Measurements from ENCODE around the gene SUGP1. TPM values are rescaled to one million over a fixed set of nuclear protein-coding genes. Genes with fewer than 3 reads are reported as not detected.
"Not testable (repeated sequence)": the region's sequence is repeated elsewhere in the genome, so short reads cannot be mapped to it uniquely, and the experiment has no call there.

The SUGP1 gene
- total and polyA plus RNA-seq, 5 experiments from 2014 or later: 24.7 to 97.9 (median 42.2) TPM

GRCh38 chr19:19350756-19351155 is 30.4 kb upstream of the SUGP1 start:
- not testable (repeated sequence) for H3K9me3 Mint-ChIP-seq, ATAC-seq, H3K4me3 Mint-ChIP-seq, DNase-seq, H3K27ac Mint-ChIP-seq, H3K4me1 Mint-ChIP-seq, H3K27me3 Mint-ChIP-seq
- POLR2A ChIA-PET: interaction anchor here (1.2 kb wide), 1 partner anchor 17 kb away, joined by 4 read pairs; no protein-coding TSS in a partner anchor
- peaks cover 0 to 64% (median 13%) of the 10 kb centered on the region in 3 donors for H3K36me3 Mint-ChIP-seq

DNA sequence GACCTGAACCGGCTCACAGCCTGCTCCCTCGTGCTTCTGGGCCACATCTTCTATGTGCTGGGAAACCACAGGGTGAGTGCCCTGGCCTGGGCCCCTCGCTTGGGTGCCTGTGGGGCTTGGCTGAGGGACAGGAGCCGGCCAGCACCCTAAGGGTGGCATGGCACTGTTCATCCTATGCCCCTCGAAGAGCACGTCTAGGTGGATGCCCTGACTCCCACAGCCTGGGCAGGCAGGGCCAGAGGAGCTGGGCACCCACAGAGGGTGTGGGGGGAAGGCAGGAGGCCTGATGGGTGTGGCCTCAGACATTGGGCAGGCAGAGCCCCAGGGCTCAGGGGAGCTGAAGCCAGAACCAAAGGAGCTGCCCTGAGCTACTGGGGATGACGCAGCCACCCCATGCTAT is 29.1 kb upstream of the SUGP1 start:
- no peak for ATAC-seq
- POLR2A ChIA-PET: interaction anchor here (0.6 kb wide), 2 partner anchors 24 to 157 kb away, joined by 3 to 4 read pairs; no protein-coding TSS in a partner anchor
- no peak for DNase-seq
- no peaks in the 10 kb centered on the region for H3K27me3 Mint-ChIP-seq
- peak overlapping the region in 1 of 10 donors; percentile 64 for H3K27ac Mint-ChIP-seq
- H3K4me3 Mint-ChIP-seq: no peak overlapping the region
- H3K4me1 Mint-ChIP-seq: peaks cover 0 to 6% (median 5%) of the 10 kb centered on the region in 4 donors
- peaks cover 0 to 73% (median 17%) of the 10 kb centered on the region in 3 donors for H3K36me3 Mint-ChIP-seq
- no peaks in the 10 kb centered on the region for H3K9me3 Mint-ChIP-seq

- no peak for ATAC-seq
- no peak for DNase-seq
- POLR2A ChIA-PET: no interaction called here
- H3K27ac Mint-ChIP-seq: peak overlapping the region in 2 of 10 donors; percentile 34 to 38
- H3K36me3 Mint-ChIP-seq: peaks cover 0 to 79% (median 19%) of the 10 kb centered on the region in 3 donors
- H3K9me3 Mint-ChIP-seq: no peaks in the 10 kb centered on the region
- no peak overlapping the region for H3K4me3 Mint-ChIP-seq
- no peaks in the 10 kb centered on the region for H3K27me3 Mint-ChIP-seq
- peaks cover 0 to 6% (median 5%) of the 10 kb centered on the region in 4 donors for H3K4me1 Mint-ChIP-seq
Measured at GRCh38 chr19:19348266-19348665, 28.0 kb upstream of the SUGP1 start.

DNA sequence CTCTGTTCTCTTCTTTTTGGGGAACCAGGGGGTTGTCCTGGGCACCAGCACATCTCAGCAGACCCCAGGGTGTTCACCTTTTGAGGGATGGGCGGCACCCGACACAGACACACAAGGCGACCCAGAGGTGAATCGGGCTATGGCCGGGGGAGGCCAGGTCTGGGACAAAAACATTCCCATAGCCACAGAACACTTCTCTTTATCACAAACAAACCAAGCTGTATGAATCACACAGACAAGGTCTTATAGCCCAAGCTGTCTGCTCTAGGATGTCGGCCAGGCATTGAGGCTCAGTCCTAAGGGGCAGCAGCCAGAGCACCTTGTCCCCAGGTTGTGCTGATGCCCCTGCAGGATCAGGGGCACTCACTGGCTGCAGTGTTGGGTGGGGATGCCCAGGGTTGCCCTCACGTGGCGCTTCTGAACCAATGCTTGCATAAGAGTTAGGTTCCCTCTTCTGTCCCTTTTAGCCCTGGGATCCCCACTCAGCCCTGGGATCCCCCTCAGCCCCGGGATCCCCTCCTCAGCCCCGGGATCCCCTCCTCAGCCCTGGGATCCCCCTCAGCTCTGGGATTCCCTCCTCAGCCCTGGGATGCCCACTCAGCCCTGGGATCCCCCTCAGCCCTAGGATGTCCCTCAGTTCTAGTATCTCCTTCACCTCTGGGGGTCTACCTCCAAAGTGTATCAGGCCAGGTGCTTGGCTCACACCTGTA is 27.2 kb upstream of the SUGP1 start:
- ATAC-seq (no peak), DNase-seq (no peak)
- H3K36me3 Mint-ChIP-seq: peaks cover 0 to 80% (median 16%) of the 10 kb centered on the region in 3 donors
- H3K27ac Mint-ChIP-seq: peak overlapping the region in 1 of 10 donors; percentile 33
- POLR2A ChIA-PET: interaction anchor here (0.7 to 1.0 kb wide), 2 partner anchors 11 kb away, joined by 3 read pairs; no protein-coding TSS in a partner anchor
- no peaks in the 10 kb centered on the region for H3K27me3 Mint-ChIP-seq
- H3K4me3 Mint-ChIP-seq: no peak overlapping the region
- H3K9me3 Mint-ChIP-seq: no peaks in the 10 kb centered on the region
- peaks cover 0 to 6% (median 3%) of the 10 kb centered on the region in 4 donors for H3K4me1 Mint-ChIP-seq

DNA sequence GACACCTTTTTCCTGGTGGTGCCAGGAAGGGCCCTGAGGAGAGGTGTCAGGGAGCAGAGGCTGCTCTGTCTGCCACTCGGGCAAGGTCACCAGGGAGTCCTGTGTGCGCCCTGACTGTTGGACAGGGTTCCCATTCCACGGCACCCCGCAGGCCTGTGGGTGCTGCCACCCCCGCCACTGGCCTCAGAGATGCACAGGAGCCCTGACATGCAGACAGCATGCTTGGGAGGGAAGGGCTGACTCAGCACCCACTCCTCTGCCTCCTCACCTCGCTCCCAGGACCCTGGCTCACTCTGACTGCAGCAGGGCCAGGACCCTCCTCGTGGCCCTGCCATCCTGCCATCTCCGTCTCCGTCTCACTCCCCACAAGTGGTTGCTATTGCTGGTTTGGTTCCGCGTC is 25.7 kb upstream of the SUGP1 start:
- Mint-ChIP-seq H3K9me3 (no peaks in the 10 kb centered on the region), H3K36me3 (peaks cover 0 to 79% (median 13%) of the 10 kb centered on the region in 3 donors), H3K27ac (no peak overlapping the region), H3K4me1 (peaks cover 0 to 6% (median 3%) of the 10 kb centered on the region in 4 donors), H3K27me3 (no peaks in the 10 kb centered on the region), H3K4me3 (peak overlapping the region in 1 of 10 donors; percentile 51)
- ATAC-seq: no peak
- DNase-seq: no peak
- POLR2A ChIA-PET: no interaction called here

DNA sequence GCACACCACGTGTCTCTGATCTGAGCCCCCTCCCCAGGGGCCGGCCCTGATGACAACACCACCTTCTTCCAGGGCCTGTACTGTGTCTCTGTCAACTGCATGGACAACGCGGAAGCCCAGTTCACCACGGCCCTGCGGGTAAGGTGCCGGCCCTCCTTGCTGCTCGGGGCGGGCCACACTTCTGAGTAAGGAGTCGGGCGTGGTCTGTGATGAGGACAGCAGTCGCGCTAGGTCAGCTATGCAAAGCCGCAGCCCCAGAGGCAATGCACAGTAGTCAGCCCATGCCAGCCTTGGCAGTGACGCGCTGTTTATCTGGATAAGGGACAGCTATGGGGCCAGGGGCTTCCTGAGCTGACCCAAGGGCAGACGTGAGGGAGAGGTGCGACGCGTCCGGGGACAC is 24.9 kb upstream of the SUGP1 start:
- ATAC-seq (no peak), DNase-seq (no peak)
- Mint-ChIP-seq H3K9me3 (no peaks in the 10 kb centered on the region), H3K36me3 (peaks cover 0 to 76% (median 13%) of the 10 kb centered on the region in 3 donors), H3K27me3 (no peaks in the 10 kb centered on the region), H3K4me1 (peaks cover 0 to 6% (median 3%) of the 10 kb centered on the region in 4 donors), H3K4me3 (no peak overlapping the region), H3K27ac (no peak overlapping the region)
- POLR2A ChIA-PET: no interaction called here

- Mint-ChIP-seq H3K4me3 (no peak overlapping the region), H3K36me3 (peaks cover 0 to 71% (median 11%) of the 10 kb centered on the region in 3 donors), H3K9me3 (no peaks in the 10 kb centered on the region), H3K27ac (no peak overlapping the region), H3K4me1 (peaks cover 0 to 6% (median 3%) of the 10 kb centered on the region in 4 donors), H3K27me3 (no peaks in the 10 kb centered on the region)
- DNase-seq: no peak
- ATAC-seq: no peak
- POLR2A ChIA-PET: no interaction called here
Measured at GRCh38 chr19:19343762-19344161, 23.5 kb upstream of the SUGP1 start.

- Mint-ChIP-seq H3K9me3 (no peaks in the 10 kb centered on the region), H3K4me1 (peaks cover 0 to 6% (median 3%) of the 10 kb centered on the region in 4 donors), H3K4me3 (no peak overlapping the region), H3K27ac (no peak overlapping the region), H3K27me3 (no peaks in the 10 kb centered on the region), H3K36me3 (peaks cover 0 to 73% (median 11%) of the 10 kb centered on the region in 3 donors)
- ATAC-seq (no peak), DNase-seq (no peak)
- POLR2A ChIA-PET: no interaction called here
Measured at GRCh38 chr19:19343016-19343362, 22.7 kb upstream of the SUGP1 start.

DNA sequence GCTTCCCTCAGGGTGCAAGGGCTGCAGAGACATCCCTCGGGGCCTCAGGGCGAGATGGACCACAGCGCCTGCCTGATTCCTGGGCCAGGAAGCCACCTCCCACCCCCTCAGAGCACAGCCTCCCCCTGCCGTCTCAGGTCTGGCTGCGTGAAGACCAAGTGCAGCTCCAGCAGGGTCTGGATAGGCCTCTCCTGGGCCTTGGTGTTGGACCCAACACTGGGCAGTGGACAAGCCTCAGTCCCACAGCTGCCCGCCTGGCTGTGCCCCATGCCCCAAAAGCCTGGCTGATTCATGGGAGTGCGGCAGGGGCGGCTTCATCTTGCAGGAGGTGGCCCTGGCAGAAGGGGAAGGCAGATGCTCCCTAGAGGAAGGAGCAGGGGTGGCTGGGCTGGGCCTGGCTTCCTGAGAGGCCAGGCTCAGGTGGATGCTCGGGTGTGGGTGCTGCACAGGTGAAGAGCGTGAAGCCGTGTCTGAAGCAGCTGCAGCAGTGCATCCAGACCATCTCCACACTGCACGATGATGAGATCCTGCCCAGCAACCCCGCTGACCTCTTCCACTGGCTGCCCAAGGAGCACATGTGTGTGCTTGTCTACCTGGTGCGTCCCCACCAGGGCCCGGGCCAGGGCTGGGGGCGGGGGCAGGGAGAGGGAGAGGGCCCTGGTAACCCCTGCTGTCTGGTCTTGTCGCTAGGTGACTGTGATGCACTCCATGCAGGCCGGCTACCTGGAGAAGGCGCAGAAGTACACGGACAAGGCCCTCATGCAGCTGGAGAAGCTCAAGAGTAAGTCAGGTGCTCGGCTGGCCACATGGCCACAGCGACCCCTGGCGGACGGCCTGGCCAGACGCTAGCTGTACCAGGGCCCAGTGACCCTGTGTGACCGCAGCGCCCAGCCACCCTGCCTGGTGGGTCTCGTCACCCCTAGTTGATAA is 22.0 kb upstream of the SUGP1 start:
- Mint-ChIP-seq H3K27ac (no peak overlapping the region), H3K9me3 (no peaks in the 10 kb centered on the region), H3K27me3 (no peaks in the 10 kb centered on the region), H3K4me1 (peaks cover 0 to 6% (median 3%) of the 10 kb centered on the region in 4 donors), H3K4me3 (no peak overlapping the region), H3K36me3 (peaks cover 0 to 75% (median 11%) of the 10 kb centered on the region in 3 donors)
- DNase-seq (no peak), ATAC-seq (no peak)
- POLR2A ChIA-PET: no interaction called here

- H3K27ac Mint-ChIP-seq: no peak overlapping the region
- DNase-seq (no peak), ATAC-seq (no peak)
- POLR2A ChIA-PET: interaction anchor here (2.2 kb wide), 1 partner anchor 149 kb away, joined by 5 read pairs; no protein-coding TSS in a partner anchor
- H3K27me3 Mint-ChIP-seq: no peaks in the 10 kb centered on the region
- no peak overlapping the region for H3K4me3 Mint-ChIP-seq
- peaks cover 0 to 2% (median 0%) of the 10 kb centered on the region in 4 donors for H3K4me1 Mint-ChIP-seq
- H3K9me3 Mint-ChIP-seq: no peaks in the 10 kb centered on the region
- peaks cover 0 to 75% (median 8%) of the 10 kb centered on the region in 3 donors for H3K36me3 Mint-ChIP-seq
Measured at GRCh38 chr19:19341026-19341425, 20.7 kb upstream of the SUGP1 start.

- Mint-ChIP-seq H3K36me3 (peaks cover 0 to 63% (median 3%) of the 10 kb centered on the region in 3 donors), H3K27me3 (no peaks in the 10 kb centered on the region), H3K9me3 (no peaks in the 10 kb centered on the region), H3K4me3 (no peak overlapping the region), H3K4me1 (peaks cover 0 to 16% (median 1%) of the 10 kb centered on the region in 4 donors), H3K27ac (peak overlapping the region in 4 of 10 donors; percentile 14 to 75 (median 50))
- ATAC-seq (no peak), DNase-seq (no peak)
- POLR2A ChIA-PET: interaction anchor here (0.6 kb wide), 1 partner anchor 9 kb away, joined by 3 read pairs; no protein-coding TSS in a partner anchor
Measured at GRCh38 chr19:19338082-19338481, 17.8 kb upstream of the SUGP1 start.

DNA sequence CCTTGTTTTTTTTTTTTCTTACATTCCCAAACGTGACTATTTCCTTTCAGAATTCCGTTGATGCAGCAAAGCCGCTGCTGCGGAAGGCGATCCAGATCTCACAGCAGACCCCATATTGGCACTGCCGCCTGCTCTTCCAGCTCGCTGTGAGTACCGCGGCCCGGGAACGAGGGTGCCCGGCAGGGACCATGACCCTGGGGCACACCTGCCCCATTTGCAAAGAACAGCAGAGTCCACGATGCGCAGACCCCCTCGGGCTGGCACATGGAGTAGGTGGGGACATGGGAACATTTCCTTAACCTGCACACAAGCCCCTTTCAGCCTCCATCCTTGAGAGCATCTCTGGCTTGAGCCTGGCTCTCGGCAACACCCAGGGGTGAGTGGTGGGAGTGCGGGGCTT is 16.8 kb upstream of the SUGP1 start:
- H3K36me3 Mint-ChIP-seq: peaks cover 0 to 63% (median 3%) of the 10 kb centered on the region in 3 donors
- POLR2A ChIA-PET: interaction anchor here (0.6 kb wide), 2 partner anchors 10 to 742 kb away, joined by 3 to 4 read pairs; no protein-coding TSS in a partner anchor
- no peak for ATAC-seq

More for the DNA sequence above, 16.8 kb upstream of the SUGP1 start:
- Mint-ChIP-seq H3K9me3 (no peaks in the 10 kb centered on the region), H3K4me1 (peaks cover 0 to 16% (median 1%) of the 10 kb centered on the region in 4 donors), H3K4me3 (no peak overlapping the region), H3K27ac (no peak overlapping the region), H3K27me3 (no peaks in the 10 kb centered on the region)
- DNase-seq: no peak
